Keratinocyte (primary cell): ENCODE measurements around the gene NTN1. TPM values are rescaled to one million over a fixed set of nuclear protein-coding genes. Genes with fewer than 3 reads are reported as not detected.

Source experiments
- DNase-seq: peaks from one replicate; pipeline ENCODE4 v3.0.0-alpha.2; 2011; ENCODE audit warnings: low read depth, missing footprints, low spot score
- FAIRE-seq: peaks from 2 replicates; lab custom pipeline; 2011; peaks lifted over from hg19 to GRCh38; lab: Jason Lieb, UNC
- H2AFZ ChIP-seq: 2 replicates; pipeline ENCODE4 v1.6.0; 2012; ENCODE audit warnings: low read length, control low read depth, inconsistent platforms; ENCODE audit not compliant: control insufficient read depth
- H3K27ac ChIP-seq: 2 replicates; pipeline ENCODE4 v1.5.1; 2011; ENCODE audit warnings: low read length; ENCODE audit not compliant: control insufficient read depth, insufficient read depth
- H3K27me3 ChIP-seq: 3 replicates; pipeline ENCODE4 v1.6.0; 2011; ENCODE audit warnings: low read length; ENCODE audit not compliant: control insufficient read depth, insufficient read depth; ENCODE audit errors: extremely low read depth
- H3K36me3 ChIP-seq, 2 experiments: 2 replicates in 1 of 2; 3 replicates in 1 of 2; pipeline ENCODE4 v1.5.1; 2011; ENCODE audit warnings: low read length in 2 of 2, mild to moderate bottlenecking in 1 of 2; ENCODE audit not compliant: control insufficient read depth in 2 of 2, insufficient read depth in 2 of 2; ENCODE audit errors: extremely low read depth in 1 of 2
- H3K4me1 ChIP-seq: 3 replicates; pipeline ENCODE4 v1.5.1; 2011; ENCODE audit warnings: low read length; ENCODE audit not compliant: control insufficient read depth, insufficient read depth; ENCODE audit errors: extremely low read depth
- H3K4me2 ChIP-seq: 3 replicates; pipeline ENCODE4 v1.6.0; 2011; ENCODE audit warnings: low read depth, low read length; ENCODE audit not compliant: control insufficient read depth, insufficient read depth; ENCODE audit errors: extremely low read depth
- H3K4me3 ChIP-seq, 3 experiments: fragments of 200-600 bp in 1 of 3; sonication (generic) in 1 of 3; 2 replicates in 2 of 3; 3 replicates in 1 of 3; pipeline ENCODE4 v1.5.1; 2011 to 2016; ENCODE audit warnings: low read length in 3 of 3, mild to moderate bottlenecking in 3 of 3, control low read depth in 2 of 3, inconsistent platforms in 1 of 3, low read depth in 1 of 3, mixed read lengths in 1 of 3, mixed run types in 1 of 3, moderate library complexity in 1 of 3; ENCODE audit not compliant: control insufficient read depth in 2 of 3, insufficient read depth in 2 of 3; ENCODE audit errors: extremely low read depth in 1 of 3
- H3K79me2 ChIP-seq: 2 replicates; pipeline ENCODE4 v1.6.0; 2012; ENCODE audit warnings: low read length; ENCODE audit not compliant: control insufficient read depth, insufficient read depth
- H3K9ac ChIP-seq: 3 replicates; pipeline ENCODE4 v1.6.0; 2011; ENCODE audit warnings: low read length; ENCODE audit not compliant: control insufficient read depth, insufficient read depth; ENCODE audit errors: extremely low read depth
- H3K9me1 ChIP-seq: 3 replicates; pipeline ENCODE4 v1.6.0; 2011; ENCODE audit warnings: low read length; ENCODE audit not compliant: control insufficient read depth, insufficient read depth; ENCODE audit errors: extremely low read depth
- H3K9me3 ChIP-seq: 2 replicates; pipeline ENCODE4 v1.5.1; 2012; ENCODE audit warnings: low read depth, low read length; ENCODE audit not compliant: control insufficient read depth
- H4K20me1 ChIP-seq: 3 replicates; pipeline ENCODE4 v1.6.0; 2011; ENCODE audit warnings: low read length; ENCODE audit not compliant: control insufficient read depth, insufficient read depth; ENCODE audit errors: extremely low read depth
- EZH2 ChIP-seq: IDR thresholded peaks from one replicate; pipeline ENCODE4 v1.6.1; 2012; ENCODE audit warnings: inconsistent platforms, mild to moderate bottlenecking, low read length, moderate library complexity
- dilution Hi-C: fragments of 300-500 bp; cut with MboI; formaldehyde crosslinking; loops from one replicate; pipeline ENCODE4 v1.7.0; 2020; ENCODE audit warnings: low sequenced_read_pairs; ENCODE audit not compliant: extremely low pct_ligation_motif_present
- polyA plus RNA-seq, 5 experiments: library from polyadenylated mRNA; depleted of rRNA in 3 of 5; stranded (reverse) in 3 of 5; stranded (forward) in 1 of 5; unstranded in 1 of 5; fragments of >200 nt; gene quantifications; 1 replicate in 1 of 5; 2 replicates in 3 of 5; 3 replicates in 1 of 5; pipeline versions ENCODE4 v1.2.1 to v1.2.3, GENCODE V29; 2011 to 2012; ENCODE audit warnings: missing spikeins in 2 of 5, low read depth in 1 of 5, low replicate concordance in 1 of 5
- TF ChIP-seq, protein P1 (sequence below), 3 experiments: IDR thresholded peaks in 1 of 3; conservative IDR thresholded peaks in 1 of 3; optimal IDR thresholded peaks in 1 of 3; 2 replicates in 2 of 3; 3 replicates in 1 of 3; pipeline versions ENCODE3 to v1.5.1; 2011; ENCODE audit warnings: low read length in 3 of 3, mild to moderate bottlenecking in 3 of 3, moderate library complexity in 2 of 3, control low read depth in 1 of 3, inconsistent platforms in 1 of 3; ENCODE audit not compliant: insufficient read depth in 2 of 3; ENCODE audit errors: extremely low read depth in 1 of 3

The NTN1 gene
- polyA plus RNA-seq, 1 donor (not counting 4 experiments of a cell fraction or from before 2014, with no cell fraction given): 0.10 TPM

DNA sequence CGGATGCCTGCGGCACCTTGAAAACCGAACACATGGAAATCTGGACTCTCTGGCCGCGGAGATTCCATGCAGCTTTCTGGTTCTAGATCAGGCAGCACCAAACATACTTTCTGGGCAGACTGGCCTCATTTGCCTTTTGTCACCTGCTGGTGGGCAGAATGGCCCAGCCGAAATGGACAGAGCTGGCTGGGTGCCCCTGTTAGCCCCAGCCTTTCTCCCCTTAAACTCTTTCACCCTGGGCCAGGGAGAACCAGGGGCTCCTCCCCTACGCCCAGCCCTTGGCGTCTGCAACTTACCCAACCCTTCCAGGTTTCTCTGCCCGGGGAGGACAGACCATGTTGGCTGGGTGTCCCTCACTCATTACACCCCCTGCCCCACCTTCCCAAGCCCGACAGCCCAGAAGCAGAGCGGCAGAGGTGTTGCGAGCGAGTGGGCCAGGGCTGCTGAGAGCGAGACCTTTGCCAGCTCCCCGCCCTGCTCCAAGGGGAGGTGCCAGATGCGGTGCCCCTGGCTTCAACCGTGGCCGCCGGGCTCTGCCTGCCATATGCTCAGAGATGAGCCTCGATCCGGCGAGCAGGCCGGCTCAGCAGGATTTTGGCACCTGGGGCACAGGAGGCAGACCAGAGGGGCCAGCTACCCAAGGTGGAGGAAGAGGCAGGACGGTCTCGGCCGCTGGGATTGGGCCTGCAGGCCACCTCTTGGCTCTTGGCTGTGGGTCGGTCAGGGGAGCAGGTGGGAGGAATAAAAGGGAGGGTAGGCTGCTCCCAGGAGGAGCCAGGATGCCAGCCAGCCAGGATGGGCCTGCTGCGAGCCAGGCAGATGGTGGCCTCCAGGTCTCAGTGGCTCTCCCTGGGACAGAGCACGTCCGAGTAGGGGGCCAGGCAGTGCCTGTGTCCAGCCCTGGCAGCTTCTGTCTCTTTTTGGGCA, 191.3 kb downstream of the NTN1 start:
- no peaks in the 10 kb centered on the region for H4K20me1 ChIP-seq
- no peak overlapping the region for H3K4me2 ChIP-seq
- FAIRE-seq (no peak), DNase-seq (no peak)
- no peak overlapping the region for H3K9ac ChIP-seq
- no peaks in the 10 kb centered on the region for H3K9me1 ChIP-seq
- H2AFZ ChIP-seq: no peak overlapping the region
- H3K4me1 ChIP-seq: no peaks in the 10 kb centered on the region
- no peak overlapping the region for H3K4me3 ChIP-seq
- dilution Hi-C loops: no loop called here
- no peaks in the 10 kb centered on the region for H3K36me3 ChIP-seq
- TF ChIP-seq, protein P1, sequence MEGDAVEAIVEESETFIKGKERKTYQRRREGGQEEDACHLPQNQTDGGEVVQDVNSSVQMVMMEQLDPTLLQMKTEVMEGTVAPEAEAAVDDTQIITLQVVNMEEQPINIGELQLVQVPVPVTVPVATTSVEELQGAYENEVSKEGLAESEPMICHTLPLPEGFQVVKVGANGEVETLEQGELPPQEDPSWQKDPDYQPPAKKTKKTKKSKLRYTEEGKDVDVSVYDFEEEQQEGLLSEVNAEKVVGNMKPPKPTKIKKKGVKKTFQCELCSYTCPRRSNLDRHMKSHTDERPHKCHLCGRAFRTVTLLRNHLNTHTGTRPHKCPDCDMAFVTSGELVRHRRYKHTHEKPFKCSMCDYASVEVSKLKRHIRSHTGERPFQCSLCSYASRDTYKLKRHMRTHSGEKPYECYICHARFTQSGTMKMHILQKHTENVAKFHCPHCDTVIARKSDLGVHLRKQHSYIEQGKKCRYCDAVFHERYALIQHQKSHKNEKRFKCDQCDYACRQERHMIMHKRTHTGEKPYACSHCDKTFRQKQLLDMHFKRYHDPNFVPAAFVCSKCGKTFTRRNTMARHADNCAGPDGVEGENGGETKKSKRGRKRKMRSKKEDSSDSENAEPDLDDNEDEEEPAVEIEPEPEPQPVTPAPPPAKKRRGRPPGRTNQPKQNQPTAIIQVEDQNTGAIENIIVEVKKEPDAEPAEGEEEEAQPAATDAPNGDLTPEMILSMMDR (optimal IDR thresholded peaks at IDR 0.05 in 1 of 3, IDR thresholded peaks at IDR 0.05 in 1 of 3, conservative IDR thresholded peaks at IDR 0.05 in 1 of 3; ENCODE audit: extremely low read depth in 1 of 3, insufficient read depth in 2 of 3, low read length in 3 of 3): no peak
- TF ChIP-seq EZH2: no peak
- no peak overlapping the region for H3K27ac ChIP-seq
- no peaks in the 10 kb centered on the region for H3K79me2 ChIP-seq
- H3K9me3 ChIP-seq: peaks cover 2% of the 10 kb centered on the region
- H3K27me3 ChIP-seq: no peaks in the 10 kb centered on the region

DNA sequence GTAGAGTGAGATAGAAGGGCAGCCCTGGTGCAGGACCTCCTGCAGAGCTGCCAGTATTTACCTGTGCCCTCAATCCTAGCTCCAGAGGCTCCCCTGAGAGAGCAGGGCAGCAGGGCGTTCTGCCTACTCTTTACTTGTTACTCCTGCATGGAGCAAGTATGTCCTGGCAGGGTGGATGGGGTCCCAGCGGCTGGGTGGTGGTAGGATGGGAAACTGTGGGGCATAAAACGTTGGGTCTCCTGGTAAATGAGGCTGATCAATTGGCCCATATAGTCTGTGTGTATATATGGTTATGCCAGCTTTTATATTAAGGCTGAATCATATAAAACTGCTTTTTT, 192.0 kb downstream of the NTN1 start:
- H3K79me2 ChIP-seq: no peaks in the 10 kb centered on the region
- DNase-seq: no peak
- no peak overlapping the region for H3K4me3 ChIP-seq
- no peaks in the 10 kb centered on the region for H3K27me3 ChIP-seq
- no peaks in the 10 kb centered on the region for H3K4me1 ChIP-seq
- TF ChIP-seq EZH2: no peak
- TF ChIP-seq, protein P1 (optimal IDR thresholded peaks at IDR 0.05 in 1 of 3, IDR thresholded peaks at IDR 0.05 in 1 of 3, conservative IDR thresholded peaks at IDR 0.05 in 1 of 3; ENCODE audit: extremely low read depth in 1 of 3, insufficient read depth in 2 of 3, low read length in 3 of 3): no peak
- H3K9me1 ChIP-seq: no peaks in the 10 kb centered on the region
- FAIRE-seq: no peak
- no peaks in the 10 kb centered on the region for H4K20me1 ChIP-seq
- no peaks in the 10 kb centered on the region for H3K36me3 ChIP-seq
- no peak overlapping the region for H3K4me2 ChIP-seq
- H3K9me3 ChIP-seq: peaks cover 2% of the 10 kb centered on the region
- H2AFZ ChIP-seq: no peak overlapping the region
- no peak overlapping the region for H3K9ac ChIP-seq
- H3K27ac ChIP-seq: no peak overlapping the region
- dilution Hi-C loops: no loop called here
